GM18502 (cell line): ENCODE measurements around the gene DPCD.

Experiments
- ATAC-seq: cut with Tn5 transposase; IDR thresholded peaks from one replicate; pipeline ENCODE4 v1.9.1; 2021; ENCODE audit warnings: mild to moderate bottlenecking; ENCODE audit not compliant: unreplicated experiment, poor library complexity

Gene DPCD

DNA sequence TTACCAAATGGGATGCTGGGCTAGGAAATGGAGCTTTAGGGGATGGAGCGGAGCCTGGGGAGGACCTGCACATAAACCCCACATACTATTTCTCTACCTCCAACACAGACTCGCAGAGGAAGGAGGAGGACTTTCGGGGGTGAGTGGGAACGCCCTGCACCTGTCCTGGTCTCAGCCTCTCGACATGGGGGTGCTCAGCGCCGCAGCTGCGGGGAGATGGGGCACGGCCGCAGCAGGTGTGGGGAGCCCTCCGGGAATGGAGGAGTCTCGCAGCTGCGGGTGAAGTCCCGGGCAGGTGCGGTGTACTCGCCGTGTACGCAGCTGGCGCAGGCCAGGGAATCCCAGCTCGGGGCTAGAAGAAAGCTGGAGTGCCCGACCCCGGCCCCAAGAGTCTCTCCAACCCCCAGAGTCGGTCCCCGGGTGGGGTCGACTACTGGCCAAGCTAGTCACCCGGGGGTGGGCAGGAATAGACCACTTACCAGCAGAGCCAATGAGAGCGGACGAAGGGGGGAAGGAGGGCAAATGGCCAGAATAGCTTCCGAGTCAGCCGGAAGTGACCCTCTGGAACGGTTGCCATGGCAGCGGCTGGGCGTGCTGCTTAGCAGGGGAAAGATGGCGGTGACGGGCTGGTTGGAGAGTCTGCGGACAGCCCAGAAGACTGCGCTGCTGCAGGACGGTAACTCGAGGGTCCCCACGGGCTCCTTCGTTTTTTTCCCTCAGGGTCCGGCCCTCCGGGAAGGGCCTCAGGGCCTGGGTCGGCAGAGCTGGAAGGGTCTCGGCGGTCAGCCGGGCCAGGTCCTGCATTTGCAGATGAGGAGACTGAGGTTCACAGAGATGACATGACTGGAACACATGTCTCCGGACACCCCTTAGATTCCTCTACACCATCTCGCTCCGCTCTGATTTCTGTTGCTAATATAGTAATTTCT lies at the start of gene DPCD, which contains the start of gene POLL:
DPCD (plus strand) TSS at position 597 of the 929 bp plus-strand sequence; CDS start at position 613, 16 bp downstream.
POLL (minus strand) TSS at position 533 of the 929 bp plus-strand sequence. CDS start 897 bp downstream, outside the sequence.
- ATAC-seq, result peak; percentile 96

DNA sequence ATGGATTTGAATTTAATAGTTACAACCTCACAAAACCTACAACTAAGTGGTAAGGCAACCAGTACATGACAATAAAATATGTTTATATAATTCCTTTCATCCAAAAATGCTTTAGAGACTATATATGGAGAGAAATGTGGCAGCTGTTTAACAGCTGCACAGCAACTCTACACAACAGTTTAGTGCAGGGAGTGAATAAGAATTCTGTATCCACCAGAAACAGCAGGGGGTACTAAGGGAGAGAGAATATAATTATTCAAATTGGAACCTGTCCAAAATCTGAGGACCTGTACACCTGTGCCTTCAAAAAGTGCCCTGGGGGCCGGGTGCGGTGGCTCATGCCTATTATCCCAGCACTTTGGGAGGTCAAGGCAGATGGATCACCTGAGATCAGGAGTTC lies 49.7 kb upstream of the DPCD start:
- no peak for ATAC-seq

DNA sequence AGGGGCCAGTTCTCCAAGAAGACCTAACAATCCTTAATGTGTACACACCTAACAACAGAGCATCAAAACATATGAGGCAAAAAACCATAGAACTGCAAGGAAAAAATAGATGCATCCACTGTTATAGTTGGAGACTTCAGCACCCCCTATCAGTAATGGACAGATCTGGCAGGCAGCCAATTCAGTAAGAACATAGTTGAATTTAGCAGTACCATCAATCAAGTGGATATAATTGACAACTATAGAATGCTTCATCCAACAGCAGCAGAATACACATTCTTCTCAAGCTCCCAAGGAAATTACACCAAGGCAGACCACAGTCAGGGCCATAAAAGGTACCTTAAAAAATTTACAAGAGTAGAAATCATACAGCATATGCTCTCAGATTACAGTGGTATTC lies 42.2 kb upstream of the DPCD start:
- no peak for ATAC-seq

GRCh38 chr10:101550965-101551364 lies 37.2 kb upstream of the DPCD start:
- no peak for ATAC-seq

- ATAC-seq, result no peak
Observed at GRCh38 chr10:101552442-101552841, 35.7 kb upstream of the DPCD start.

DNA sequence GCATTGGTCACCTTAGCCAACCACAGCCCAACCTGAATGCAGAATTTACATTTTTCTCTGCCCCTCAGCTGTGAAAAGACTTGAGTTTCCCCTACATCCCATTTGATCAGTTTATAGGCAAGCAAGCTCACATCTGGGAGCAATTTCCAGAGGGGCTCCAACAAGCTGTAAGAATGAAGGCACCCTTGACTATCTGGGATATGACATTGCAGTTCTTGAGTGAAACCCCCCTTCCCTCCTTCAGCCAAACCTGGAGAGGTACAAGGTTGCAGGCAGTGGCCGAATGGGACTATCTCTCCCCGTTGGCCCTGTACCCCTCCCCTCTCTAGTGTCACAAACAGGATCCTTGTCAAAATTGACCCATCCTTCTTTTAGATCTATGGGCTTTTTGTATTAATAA lies 30.6 kb upstream of the DPCD start:
- ATAC-seq, result no peak

- ATAC-seq, result no peak
Observed at GRCh38 chr10:101558204-101558603, 29.9 kb upstream of the DPCD start.

GRCh38 chr10:101558671-101559595 lies 29.2 kb upstream of the DPCD start:
- no peak for ATAC-seq

- ATAC-seq, result no peak
Observed at GRCh38 chr10:101559596-101560297, 28.4 kb upstream of the DPCD start.

- ATAC-seq, result no peak
Observed at GRCh38 chr10:101560298-101561067, 27.6 kb upstream of the DPCD start.

DNA sequence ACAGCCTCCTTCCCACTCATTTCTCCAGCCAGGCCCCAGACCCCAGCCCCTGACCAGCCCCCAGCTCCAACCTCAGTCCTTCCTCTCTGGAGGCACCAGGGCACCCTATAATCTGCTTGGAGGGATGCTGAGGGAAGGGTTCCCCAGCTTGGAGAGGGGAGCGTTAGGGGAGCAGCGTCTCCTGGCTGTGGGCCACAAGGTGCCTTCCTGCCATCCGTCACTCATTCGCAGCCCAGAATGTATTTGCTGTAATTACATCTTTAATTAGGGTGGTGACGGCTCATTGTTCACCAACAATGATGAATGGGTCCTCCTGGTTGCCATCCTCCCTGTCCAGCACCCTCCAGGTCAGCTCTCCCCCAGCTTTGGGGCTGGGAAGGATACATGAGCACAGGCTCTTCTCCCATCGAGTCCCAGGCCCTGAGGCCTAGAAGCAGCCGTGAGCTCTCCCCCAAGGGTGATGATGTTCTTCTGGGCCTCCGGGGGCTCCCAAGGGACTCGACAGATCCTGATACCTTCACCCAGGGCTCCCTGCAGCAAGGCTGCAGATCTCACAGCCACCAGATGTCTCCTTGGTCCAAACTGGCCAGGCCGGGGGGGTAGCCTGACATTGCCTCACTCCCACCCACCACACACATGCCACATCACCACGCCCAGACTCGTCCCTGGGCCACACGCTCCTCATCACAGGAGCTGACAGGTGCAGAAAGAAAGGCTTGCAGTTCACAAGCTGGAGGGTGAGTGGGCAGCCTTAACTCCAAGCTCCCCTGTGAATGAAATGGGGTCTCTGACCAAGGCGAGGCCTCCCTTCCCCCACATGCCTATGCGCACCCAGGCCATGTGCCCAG lies 26.8 kb upstream of the DPCD start:
- ATAC-seq, result no peak

DNA sequence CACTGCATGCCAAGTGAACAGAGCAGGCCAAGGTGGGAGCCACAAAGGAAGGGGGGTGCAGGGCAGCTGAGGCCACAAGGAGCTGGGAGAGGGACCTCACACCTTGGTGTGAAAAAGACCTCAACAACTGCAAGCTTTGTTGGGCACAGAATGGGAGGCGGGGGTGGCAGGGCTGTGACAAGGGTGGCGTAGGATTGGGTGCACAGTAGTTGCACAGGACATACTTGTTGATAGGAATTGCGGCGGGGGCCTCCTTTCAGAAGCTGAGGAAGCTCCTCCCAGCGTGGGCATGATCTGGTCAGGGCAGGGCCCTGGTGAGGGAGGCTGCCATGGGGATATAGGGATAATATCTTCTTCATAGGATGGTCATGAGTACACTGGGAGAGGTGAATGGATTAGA lies 25.9 kb upstream of the DPCD start:
- ATAC-seq, result no peak

DNA sequence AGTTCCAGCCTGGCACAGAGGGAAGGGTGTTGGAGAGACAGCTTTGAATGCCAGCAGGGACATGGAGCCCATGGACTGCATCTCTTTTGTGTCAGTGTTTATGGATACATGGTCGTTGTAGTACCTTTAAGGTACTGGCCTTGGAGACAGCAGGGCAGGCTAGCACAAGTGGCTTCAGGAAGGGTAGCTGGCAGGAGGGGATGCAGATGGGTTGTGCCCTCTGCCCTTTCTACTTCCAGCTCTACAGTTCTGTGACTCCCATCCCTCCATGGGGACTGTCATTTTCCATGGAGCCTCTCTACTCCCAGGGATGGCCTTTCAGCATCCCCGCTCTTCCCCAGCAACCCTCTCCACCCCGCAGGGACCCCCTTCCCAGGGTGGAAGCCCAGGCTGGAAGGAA lies 25.1 kb upstream of the DPCD start:
- no peak for ATAC-seq

GRCh38 chr10:101563497-101564040 lies 24.6 kb upstream of the DPCD start:
- no peak for ATAC-seq

GRCh38 chr10:101564490-101564991 lies 23.6 kb upstream of the DPCD start:
- no peak for ATAC-seq

DNA sequence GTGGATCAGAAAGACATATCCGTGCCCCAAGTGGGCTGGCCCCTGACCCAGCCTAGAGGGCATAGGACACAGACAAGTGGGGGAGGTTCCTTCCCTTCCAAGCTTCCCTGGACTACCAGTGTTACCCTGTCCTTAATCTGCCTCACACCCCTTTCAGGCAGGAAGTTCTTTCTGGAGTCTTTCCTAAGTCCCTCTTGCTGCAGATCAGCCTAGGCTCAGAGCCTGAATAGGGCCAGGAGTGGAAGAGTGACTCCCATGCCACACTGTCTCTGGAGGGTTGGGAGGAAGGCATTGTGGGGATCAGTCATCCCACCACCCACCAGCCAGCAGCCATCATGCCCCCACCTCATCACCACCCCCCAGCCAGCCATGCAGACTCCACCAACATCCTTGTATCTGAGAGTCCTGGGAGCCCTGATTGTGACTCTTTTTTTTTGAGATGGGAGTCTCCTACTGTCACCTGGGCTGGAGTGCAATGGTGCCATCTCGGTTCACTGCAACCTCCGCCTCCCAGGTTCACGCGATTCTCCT lies 22.7 kb upstream of the DPCD start:
- no peak for ATAC-seq

DNA sequence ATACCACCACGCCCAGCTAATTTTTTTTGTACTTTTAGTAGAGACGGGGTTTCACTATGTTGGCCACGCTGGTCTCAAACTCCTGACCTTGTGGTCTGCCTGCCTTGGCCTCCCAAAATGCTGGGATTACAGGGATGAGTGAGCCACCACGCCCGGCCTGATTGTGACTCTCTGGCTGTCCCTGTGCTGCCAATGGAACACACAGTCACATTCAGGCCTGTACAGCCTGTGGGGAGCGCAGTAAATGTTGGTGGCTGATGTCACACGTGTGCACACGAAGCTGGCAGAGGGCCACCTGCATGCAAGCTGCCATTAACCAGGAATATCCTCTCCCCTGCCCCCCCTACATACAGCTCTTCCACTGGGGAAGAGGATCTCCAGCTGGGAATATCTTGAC lies 22.2 kb upstream of the DPCD start:
- ATAC-seq, result no peak
